ENCODE results near the gene METTL24.

DNA sequence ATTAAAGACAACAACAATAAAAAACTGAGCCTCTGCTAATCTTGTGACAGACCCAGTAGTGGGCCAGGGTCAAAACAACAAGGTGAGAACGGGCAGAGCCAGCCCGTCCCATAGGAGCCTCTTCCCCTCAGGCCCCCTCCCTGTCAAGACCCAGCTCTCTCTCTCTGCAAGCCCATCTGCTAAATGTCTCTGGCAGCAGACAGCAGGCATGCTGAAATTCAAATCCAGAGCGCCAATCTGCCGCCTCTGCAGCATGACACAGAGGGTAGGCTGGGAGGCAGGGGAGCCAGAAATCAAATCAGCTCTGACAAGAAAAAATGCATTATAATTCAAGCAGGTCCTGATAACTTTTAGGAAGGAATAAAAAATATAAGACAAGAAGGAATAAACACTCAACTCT lies 26.3 kb downstream of the METTL24 start:
- TF ChIP-seq, protein P1, sequence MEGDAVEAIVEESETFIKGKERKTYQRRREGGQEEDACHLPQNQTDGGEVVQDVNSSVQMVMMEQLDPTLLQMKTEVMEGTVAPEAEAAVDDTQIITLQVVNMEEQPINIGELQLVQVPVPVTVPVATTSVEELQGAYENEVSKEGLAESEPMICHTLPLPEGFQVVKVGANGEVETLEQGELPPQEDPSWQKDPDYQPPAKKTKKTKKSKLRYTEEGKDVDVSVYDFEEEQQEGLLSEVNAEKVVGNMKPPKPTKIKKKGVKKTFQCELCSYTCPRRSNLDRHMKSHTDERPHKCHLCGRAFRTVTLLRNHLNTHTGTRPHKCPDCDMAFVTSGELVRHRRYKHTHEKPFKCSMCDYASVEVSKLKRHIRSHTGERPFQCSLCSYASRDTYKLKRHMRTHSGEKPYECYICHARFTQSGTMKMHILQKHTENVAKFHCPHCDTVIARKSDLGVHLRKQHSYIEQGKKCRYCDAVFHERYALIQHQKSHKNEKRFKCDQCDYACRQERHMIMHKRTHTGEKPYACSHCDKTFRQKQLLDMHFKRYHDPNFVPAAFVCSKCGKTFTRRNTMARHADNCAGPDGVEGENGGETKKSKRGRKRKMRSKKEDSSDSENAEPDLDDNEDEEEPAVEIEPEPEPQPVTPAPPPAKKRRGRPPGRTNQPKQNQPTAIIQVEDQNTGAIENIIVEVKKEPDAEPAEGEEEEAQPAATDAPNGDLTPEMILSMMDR (IDR thresholded peaks at IDR 0.05) = no peak
- TF ChIP-seq POLR2A (IDR thresholded peaks at IDR 0.05; ENCODE audit: low read depth) (no peak), POLR2AphosphoS5 (IDR thresholded peaks at IDR 0.05) (peak; percentile 12 to 78)

All from esophagus muscularis mucosa (tissue), 3 donors.